ENCODE data around the gene ARID1B.

GRCh38 chr6:157128235-157128775, 351.1 kb downstream of the ARID1B start:
- TF ChIP-seq CTCF (IDR thresholded peaks at IDR 0.05) (no peak), POLR2A (IDR thresholded peaks at IDR 0.05) (no peak)
